GDM1 (cell line): ENCODE data around the gene CTBP2.

Experiments used
- DNase-seq: peaks from one replicate; lab custom pipeline; 2025; lab: John Stamatoyannopoulos, UW

Gene CTBP2

GRCh38 chr10:125125951-125126735 lies 34.2 kb downstream of the CTBP2 start:
- DNase-seq: no peak

GRCh38 chr10:125124907-125125306 lies 35.5 kb downstream of the CTBP2 start:
- DNase-seq: no peak

GRCh38 chr10:125124115-125124487 lies 36.3 kb downstream of the CTBP2 start:
- DNase-seq: no peak

GRCh38 chr10:125123476-125124114 lies 36.8 kb downstream of the CTBP2 start:
- DNase-seq: no peak

- no peak for DNase-seq
Measured at GRCh38 chr10:125122566-125122965, 37.8 kb downstream of the CTBP2 start.

GRCh38 chr10:125121003-125121402 lies 39.4 kb downstream of the CTBP2 start:
- DNase-seq: no peak

GRCh38 chr10:125120053-125120710 lies 40.2 kb downstream of the CTBP2 start:
- no peak for DNase-seq

- DNase-seq: no peak
Measured at GRCh38 chr10:125118701-125119100, 41.7 kb downstream of the CTBP2 start.

- no peak for DNase-seq
Measured at GRCh38 chr10:125118011-125118611, 42.3 kb downstream of the CTBP2 start.

GRCh38 chr10:125116652-125117310 lies 43.6 kb downstream of the CTBP2 start:
- no peak for DNase-seq

GRCh38 chr10:125116041-125116649 lies 44.2 kb downstream of the CTBP2 start:
- DNase-seq: no peak

GRCh38 chr10:125115409-125115808 lies 45.0 kb downstream of the CTBP2 start:
- DNase-seq: no peak

- no peak for DNase-seq
Measured at GRCh38 chr10:125114761-125115391, 45.5 kb downstream of the CTBP2 start.

- DNase-seq: no peak
Measured at GRCh38 chr10:125113691-125114371, 46.5 kb downstream of the CTBP2 start.

GRCh38 chr10:125112697-125113494 lies 47.5 kb downstream of the CTBP2 start:
- DNase-seq: no peak

- DNase-seq: no peak
Measured at GRCh38 chr10:125111118-125111727, 49.1 kb downstream of the CTBP2 start.

GRCh38 chr10:125107965-125108580 lies 52.3 kb downstream of the CTBP2 start:
- no peak for DNase-seq

- DNase-seq: no peak
Measured at GRCh38 chr10:125107166-125107949, 53.0 kb downstream of the CTBP2 start.
